NB4 (cell line): ENCODE measurements around the gene DMRTB1.

Experiments used
- MYC ChIP-seq: IDR thresholded peaks from 2 replicates; pipeline ENCODE4 v1.6.1; 2011; ENCODE audit warnings: low read depth, low read length
- POLR2A ChIP-seq: IDR thresholded peaks from 2 replicates; pipeline ENCODE4 v1.6.1; 2011; ENCODE audit warnings: mild to moderate bottlenecking; ENCODE audit not compliant: insufficient read length; ENCODE audit errors: extremely low read depth
- TF ChIP-seq, protein P1 (sequence below): IDR thresholded peaks from one replicate; pipeline ENCODE4 v1.5.1; 2012; ENCODE audit warnings: low read depth, low read length
- TF ChIP-seq, protein P2 (sequence below): IDR thresholded peaks from 2 replicates; pipeline ENCODE4 v1.6.1; 2011; ENCODE audit warnings: low read depth, low read length

DNA sequence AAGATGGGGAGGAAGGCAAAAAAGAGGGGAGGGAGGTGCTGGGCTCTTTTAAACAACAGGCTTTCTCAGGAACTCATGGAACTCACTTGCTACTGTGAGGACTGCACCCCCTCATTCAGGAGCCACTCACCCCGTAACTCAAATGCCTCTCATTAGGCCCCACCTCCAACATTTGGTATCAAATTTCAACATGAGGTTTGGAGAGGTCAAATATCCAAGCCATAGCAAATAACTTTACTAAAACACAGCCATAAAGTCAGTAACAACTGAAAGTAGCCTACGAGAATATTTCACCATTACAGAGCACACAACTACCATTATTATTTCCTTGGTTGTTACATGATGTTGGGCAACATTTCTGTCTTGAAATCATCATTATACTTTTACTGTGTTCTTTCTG is 13.1 kb upstream of the DMRTB1 start:
- TF ChIP-seq, protein P1, sequence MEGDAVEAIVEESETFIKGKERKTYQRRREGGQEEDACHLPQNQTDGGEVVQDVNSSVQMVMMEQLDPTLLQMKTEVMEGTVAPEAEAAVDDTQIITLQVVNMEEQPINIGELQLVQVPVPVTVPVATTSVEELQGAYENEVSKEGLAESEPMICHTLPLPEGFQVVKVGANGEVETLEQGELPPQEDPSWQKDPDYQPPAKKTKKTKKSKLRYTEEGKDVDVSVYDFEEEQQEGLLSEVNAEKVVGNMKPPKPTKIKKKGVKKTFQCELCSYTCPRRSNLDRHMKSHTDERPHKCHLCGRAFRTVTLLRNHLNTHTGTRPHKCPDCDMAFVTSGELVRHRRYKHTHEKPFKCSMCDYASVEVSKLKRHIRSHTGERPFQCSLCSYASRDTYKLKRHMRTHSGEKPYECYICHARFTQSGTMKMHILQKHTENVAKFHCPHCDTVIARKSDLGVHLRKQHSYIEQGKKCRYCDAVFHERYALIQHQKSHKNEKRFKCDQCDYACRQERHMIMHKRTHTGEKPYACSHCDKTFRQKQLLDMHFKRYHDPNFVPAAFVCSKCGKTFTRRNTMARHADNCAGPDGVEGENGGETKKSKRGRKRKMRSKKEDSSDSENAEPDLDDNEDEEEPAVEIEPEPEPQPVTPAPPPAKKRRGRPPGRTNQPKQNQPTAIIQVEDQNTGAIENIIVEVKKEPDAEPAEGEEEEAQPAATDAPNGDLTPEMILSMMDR = no peak
- TF ChIP-seq POLR2A = no peak
- TF ChIP-seq, protein P2, sequence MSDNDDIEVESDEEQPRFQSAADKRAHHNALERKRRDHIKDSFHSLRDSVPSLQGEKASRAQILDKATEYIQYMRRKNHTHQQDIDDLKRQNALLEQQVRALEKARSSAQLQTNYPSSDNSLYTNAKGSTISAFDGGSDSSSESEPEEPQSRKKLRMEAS = no peak
- TF ChIP-seq MYC = no peak
